HepG2 (cell line): ENCODE results near the gene CPEB4. TPM values are rescaled to one million over a fixed set of nuclear protein-coding genes. Genes with fewer than 3 reads are reported as not detected.

Source experiments
- AHDC1 ChIP-seq: sonication (generic); formaldehyde crosslinking; IDR thresholded peaks from 2 replicates; pipeline ENCODE4 v1.5.1; 2020; ENCODE audit warnings: mild to moderate bottlenecking, missing genetic modification reagents, borderline replicate concordance
- E2F1 ChIP-seq: sonication (generic); formaldehyde crosslinking; IDR thresholded peaks from 2 replicates; pipeline ENCODE4 v1.5.0; 2020; ENCODE audit warnings: missing genetic modification reagents
- NFYB ChIP-seq: sonication (generic); formaldehyde crosslinking; IDR thresholded peaks from 2 replicates; pipeline ENCODE4 v1.4.0; 2020; ENCODE audit warnings: missing genetic modification reagents
- TRIM22 ChIP-seq: fragments of 450-650 bp; IDR thresholded peaks from 2 replicates; pipeline ENCODE4 v1.6.1; 2017
- ZBTB1 ChIP-seq: sonication (generic); formaldehyde crosslinking; IDR thresholded peaks from 2 replicates; pipeline ENCODE4 v1.4.0; 2020; ENCODE audit warnings: missing genetic modification reagents, borderline replicate concordance
- ZMAT5 ChIP-seq: sonication (generic); formaldehyde crosslinking; IDR thresholded peaks from 2 replicates; pipeline ENCODE4 v1.5.0; 2020; ENCODE audit warnings: mild to moderate bottlenecking, low read depth, missing genetic modification reagents, borderline replicate concordance
- ZNF510 ChIP-seq: sonication (generic); formaldehyde crosslinking; IDR thresholded peaks from 2 replicates; pipeline ENCODE4 v1.4.0; 2020; ENCODE audit warnings: low read depth, mild to moderate bottlenecking, missing genetic modification reagents
- ZSCAN5A ChIP-seq: sonication (generic); formaldehyde crosslinking; IDR thresholded peaks from 2 replicates; pipeline ENCODE4 v1.8.0; 2022; ENCODE audit warnings: mild to moderate bottlenecking, missing genetic modification reagents, borderline replicate concordance
- polyA plus RNA-seq, 8 experiments: library from polyadenylated mRNA; depleted of rRNA in 3 of 8; stranded (reverse) in 7 of 8; unstranded in 1 of 8; fragments of >200 nt; fragmentation: Illumina TruSeq in 4 of 8; extraction: Trizol in 4 of 8; gene quantifications; 2 replicates each; pipeline versions ENCODE4 v1.2.1 to v1.2.3, GENCODE V29; 2011 to 2016; ENCODE audit warnings: low read depth in 4 of 8, missing spikeins in 1 of 8, mixed read lengths in 1 of 8; ENCODE audit not compliant: insufficient read depth in 1 of 8
- total RNA-seq, 5 experiments: library from RNA; depleted of rRNA; stranded (reverse); fragments of >200 nt; fragmentation: Illumina TruSeq; extraction: Trizol; gene quantifications; 2 replicates each; pipeline ENCODE4 v1.2.3, GENCODE V29; 2016; ENCODE audit warnings: low read depth in 1 of 5
- TF ChIP-seq, protein P1 (sequence below): sonication (generic); formaldehyde crosslinking; IDR thresholded peaks from 2 replicates; pipeline ENCODE4 v1.5.0; 2020; ENCODE audit warnings: mild to moderate bottlenecking, missing genetic modification reagents, borderline replicate concordance

The CPEB4 gene
- total and polyA plus RNA-seq, 2 of the 13 experiments (the other 11 are each of a cell fraction or from before 2014, with no cell fraction given): 7.7 to 26.7 TPM

- TF ChIP-seq, protein P1, sequence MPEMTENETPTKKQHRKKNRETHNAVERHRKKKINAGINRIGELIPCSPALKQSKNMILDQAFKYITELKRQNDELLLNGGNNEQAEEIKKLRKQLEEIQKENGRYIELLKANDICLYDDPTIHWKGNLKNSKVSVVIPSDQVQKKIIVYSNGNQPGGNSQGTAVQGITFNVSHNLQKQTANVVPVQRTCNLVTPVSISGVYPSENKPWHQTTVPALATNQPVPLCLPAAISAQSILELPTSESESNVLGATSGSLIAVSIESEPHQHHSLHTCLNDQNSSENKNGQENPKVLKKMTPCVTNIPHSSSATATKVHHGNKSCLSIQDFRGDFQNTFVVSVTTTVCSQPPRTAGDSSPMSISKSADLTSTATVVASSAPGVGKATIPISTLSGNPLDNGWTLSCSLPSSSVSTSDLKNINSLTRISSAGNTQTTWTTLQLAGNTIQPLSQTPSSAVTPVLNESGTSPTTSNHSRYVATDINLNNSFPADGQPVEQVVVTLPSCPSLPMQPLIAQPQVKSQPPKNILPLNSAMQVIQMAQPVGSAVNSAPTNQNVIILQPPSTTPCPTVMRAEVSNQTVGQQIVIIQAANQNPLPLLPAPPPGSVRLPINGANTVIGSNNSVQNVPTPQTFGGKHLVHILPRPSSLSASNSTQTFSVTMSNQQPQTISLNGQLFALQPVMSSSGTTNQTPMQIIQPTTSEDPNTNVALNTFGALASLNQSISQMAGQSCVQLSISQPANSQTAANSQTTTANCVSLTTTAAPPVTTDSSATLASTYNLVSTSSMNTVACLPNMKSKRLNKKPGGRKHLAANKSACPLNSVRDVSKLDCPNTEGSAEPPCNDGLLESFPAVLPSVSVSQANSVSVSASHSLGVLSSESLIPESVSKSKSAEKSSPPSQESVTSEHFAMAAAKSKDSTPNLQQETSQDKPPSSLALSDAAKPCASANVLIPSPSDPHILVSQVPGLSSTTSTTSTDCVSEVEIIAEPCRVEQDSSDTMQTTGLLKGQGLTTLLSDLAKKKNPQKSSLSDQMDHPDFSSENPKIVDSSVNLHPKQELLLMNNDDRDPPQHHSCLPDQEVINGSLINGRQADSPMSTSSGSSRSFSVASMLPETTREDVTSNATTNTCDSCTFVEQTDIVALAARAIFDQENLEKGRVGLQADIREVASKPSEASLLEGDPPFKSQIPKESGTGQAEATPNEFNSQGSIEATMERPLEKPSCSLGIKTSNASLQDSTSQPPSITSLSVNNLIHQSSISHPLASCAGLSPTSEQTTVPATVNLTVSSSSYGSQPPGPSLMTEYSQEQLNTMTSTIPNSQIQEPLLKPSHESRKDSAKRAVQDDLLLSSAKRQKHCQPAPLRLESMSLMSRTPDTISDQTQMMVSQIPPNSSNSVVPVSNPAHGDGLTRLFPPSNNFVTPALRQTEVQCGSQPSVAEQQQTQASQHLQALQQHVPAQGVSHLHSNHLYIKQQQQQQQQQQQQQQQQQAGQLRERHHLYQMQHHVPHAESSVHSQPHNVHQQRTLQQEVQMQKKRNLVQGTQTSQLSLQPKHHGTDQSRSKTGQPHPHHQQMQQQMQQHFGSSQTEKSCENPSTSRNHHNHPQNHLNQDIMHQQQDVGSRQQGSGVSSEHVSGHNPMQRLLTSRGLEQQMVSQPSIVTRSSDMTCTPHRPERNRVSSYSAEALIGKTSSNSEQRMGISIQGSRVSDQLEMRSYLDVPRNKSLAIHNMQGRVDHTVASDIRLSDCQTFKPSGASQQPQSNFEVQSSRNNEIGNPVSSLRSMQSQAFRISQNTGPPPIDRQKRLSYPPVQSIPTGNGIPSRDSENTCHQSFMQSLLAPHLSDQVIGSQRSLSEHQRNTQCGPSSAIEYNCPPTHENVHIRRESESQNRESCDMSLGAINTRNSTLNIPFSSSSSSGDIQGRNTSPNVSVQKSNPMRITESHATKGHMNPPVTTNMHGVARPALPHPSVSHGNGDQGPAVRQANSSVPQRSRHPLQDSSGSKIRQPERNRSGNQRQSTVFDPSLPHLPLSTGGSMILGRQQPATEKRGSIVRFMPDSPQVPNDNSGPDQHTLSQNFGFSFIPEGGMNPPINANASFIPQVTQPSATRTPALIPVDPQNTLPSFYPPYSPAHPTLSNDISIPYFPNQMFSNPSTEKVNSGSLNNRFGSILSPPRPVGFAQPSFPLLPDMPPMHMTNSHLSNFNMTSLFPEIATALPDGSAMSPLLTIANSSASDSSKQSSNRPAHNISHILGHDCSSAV (CRISPR knock-in tag): no peak
- TF ChIP-seq E2F1 (CRISPR knock-in tag) (no peak), AHDC1 (0 out of 2 replicates have a peak, but pooled peaks have one; percentile 16), ZMAT5 (CRISPR knock-in tag) (no peak), TRIM22 (no peak), ZNF510 (CRISPR knock-in tag) (no peak), ZSCAN5A (CRISPR knock-in tag) (no peak), NFYB (CRISPR knock-in tag) (no peak), ZBTB1 (CRISPR knock-in tag) (no peak)
These were observed 84.9 kb downstream of the CPEB4 start (continued) for GRCh38 chr5:173972925-173973615.
